Upper lobe of left lung (tissue), 6 donors: ENCODE measurements around the gene RNF208. TPM values are rescaled to one million over a fixed set of nuclear protein-coding genes. Genes with fewer than 3 reads are reported as not detected.

Experiments
- ATAC-seq, 2 donors: fragments of 200-7000 bp; cut with Tn5 transposase; one replicate each; pipeline ENCODE4 v1.9.1; 2022; ENCODE audit warnings: mild to moderate bottlenecking in 2 of 2, moderate library complexity in 2 of 2; ENCODE audit not compliant: low FRiP score in 2 of 2
- DNase-seq, 2 donors: peaks; one replicate each; pipeline ENCODE4 v3.0.0-alpha.2; 2019 to 2020
- H3K27ac ChIP-seq, 4 donors: fragments of 200-600 bp; sonication (generic); one replicate each; pipeline ENCODE4 v1.5.1; 2016 to 2019
- H3K27me3 ChIP-seq, 4 donors: fragments of 200-600 bp; sonication (generic); one replicate each; pipeline ENCODE4 v1.5.1; 2017 to 2019
- H3K36me3 ChIP-seq, 4 donors: fragments of 200-600 bp; sonication (generic); one replicate each; pipeline ENCODE4 v1.5.1; 2016 to 2019
- H3K4me1 ChIP-seq, 4 donors: fragments of 200-600 bp; sonication (generic); one replicate each; pipeline ENCODE4 v1.5.1; 2018 to 2019
- H3K4me3 ChIP-seq, 4 donors: fragments of 200-600 bp; sonication (generic); one replicate each; pipeline ENCODE4 v1.5.1; 2017 to 2019; ENCODE audit warnings: mild to moderate bottlenecking in 2 of 4, moderate library complexity in 1 of 4
- H3K9me3 ChIP-seq, 4 donors: fragments of 200-600 bp; sonication (generic); one replicate each; pipeline ENCODE4 v1.5.1; 2018 to 2019
- CTCF ChIP-seq, 6 experiments: fragments of 450-650 bp in 4 of 6; fragments of 200-600 bp in 2 of 6; sonication (generic) in 2 of 6; IDR thresholded peaks; one replicate each; pipeline ENCODE4 v1.5.1; 2016 to 2019; ENCODE audit warnings: antibody characterized with exemption in 6 of 6
- EP300 ChIP-seq, 4 donors: sonication (generic); formaldehyde crosslinking; IDR thresholded peaks; one replicate each; pipeline ENCODE4 v1.5.1; 2017; ENCODE audit warnings: antibody characterized with exemption in 4 of 4, control low read depth in 2 of 4
- POLR2A ChIP-seq, 4 donors: fragments of 450-650 bp; IDR thresholded peaks; one replicate each; pipeline ENCODE4 v1.5.1; 2016 to 2017; ENCODE audit warnings: antibody characterized with exemption in 4 of 4, mild to moderate bottlenecking in 2 of 4
- POLR2AphosphoS5 ChIP-seq, 2 donors: sonication (generic); formaldehyde crosslinking; IDR thresholded peaks; one replicate each; pipeline ENCODE4 v1.5.1; 2017; ENCODE audit warnings: antibody characterized with exemption in 2 of 2
- WGBS, 2 donors: methylation state at CpG; one replicate each; pipeline ENCODE4 v1.1.5; 2017 to 2018; 5-methylcytosine and 5-hydroxymethylcytosine counted together
- total RNA-seq, 6 donors: library from RNA; depleted of rRNA in 4 of 6; stranded (reverse); fragments of >200 nt in 4 of 6; gene quantifications; one replicate each; pipeline versions ENCODE4 v1.1.0 to v1.2.1, GENCODE V29; 2016 to 2021
- donor health status: DM: no; HTN: no; CAD: no; lungs with moderate emphysema.
- donor health status: DM: no; HTN: yes; CAD: no; lungs with severe emphysema.

The RNF208 gene
- total RNA-seq, 6 donors from 2014 or later, result 2.3 to 12.6 (median 4.5) TPM

GRCh38 chr9:137254624-137255447, 32.8 kb upstream of the RNF208 start, which contains the start of gene NELFB:
Gene NELFB (plus strand): TSS chr9:137255327.
- H3K9me3 ChIP-seq, result no peaks in the 10 kb centered on the region
- peaks cover 2 to 27% (median 18%) of the 10 kb centered on the region in 4 donors for H3K36me3 ChIP-seq
- peak; percentile 89 to 96 for ATAC-seq
- DNase-seq, result peak; percentile 94 to 100
- H3K27ac ChIP-seq, result peak within 1 kb of the TSS; percentile 76 to 92 (median 84)
- H3K4me1 ChIP-seq, result peaks cover 23 to 30% (median 25%) of the 10 kb centered on the region in 4 donors
- TF ChIP-seq POLR2A (IDR thresholded peaks at IDR 0.05), result peak in 1 of 4 donors; percentile 77
- TF ChIP-seq EP300 (IDR thresholded peaks at IDR 0.05), result no peak
- peak; percentile 33 to 67 for TF ChIP-seq POLR2AphosphoS5 (IDR thresholded peaks at IDR 0.05)
- TF ChIP-seq CTCF (IDR thresholded peaks at IDR 0.05), result peak in 4 of 6 experiments; percentile 5 to 54 (median 11)
- no peaks in the 10 kb centered on the region for H3K27me3 ChIP-seq
- 5 to 15% methylated on average over 8 to 31 of the region's 105 CpGs for WGBS, 2 donors
- H3K4me3 ChIP-seq, result peak within 1 kb of the TSS; percentile 99 to 100 (median 100)

- H3K27ac ChIP-seq, result peak overlapping the region; percentile 57 to 92 (median 80)
- 53 to 68% methylated on average over 6 to 21 of the region's 21 CpGs for WGBS, 2 donors
- peaks cover 23 to 30% (median 25%) of the 10 kb centered on the region in 4 donors for H3K4me1 ChIP-seq
- ATAC-seq (no peak), DNase-seq (peak in 1 of 2 donors; percentile 71)
- no peaks in the 10 kb centered on the region for H3K27me3 ChIP-seq
- no peaks in the 10 kb centered on the region for H3K9me3 ChIP-seq
- peak overlapping the region; percentile 64 to 100 (median 100) for H3K4me3 ChIP-seq
- no peak for TF ChIP-seq POLR2A (IDR thresholded peaks at IDR 0.05)
- TF ChIP-seq CTCF (IDR thresholded peaks at IDR 0.05), result no peak
- no peak for TF ChIP-seq POLR2AphosphoS5 (IDR thresholded peaks at IDR 0.05)
- TF ChIP-seq EP300 (IDR thresholded peaks at IDR 0.05), result no peak
- peaks cover 2 to 23% (median 15%) of the 10 kb centered on the region in 4 donors for H3K36me3 ChIP-seq
Measured at GRCh38 chr9:137253717-137254623, 31.9 kb upstream of the RNF208 start.

- 91 to 98% methylated on average over 17 to 33 of the region's 35 CpGs for WGBS, 2 donors
- Histone ChIP-seq H3K27ac (no peak overlapping the region), H3K36me3 (peaks cover 0 to 14% (median 9%) of the 10 kb centered on the region in 4 donors), H3K4me3 (no peak overlapping the region), H3K9me3 (no peaks in the 10 kb centered on the region), H3K27me3 (no peaks in the 10 kb centered on the region), H3K4me1 (peaks cover 23 to 34% (median 25%) of the 10 kb centered on the region in 4 donors)
- TF ChIP-seq POLR2AphosphoS5 (IDR thresholded peaks at IDR 0.05) (no peak), EP300 (IDR thresholded peaks at IDR 0.05) (no peak), POLR2A (IDR thresholded peaks at IDR 0.05) (no peak), CTCF (IDR thresholded peaks at IDR 0.05) (no peak)
- peak in 1 of 2 donors; percentile 80 for DNase-seq
- ATAC-seq, result no peak
Measured at GRCh38 chr9:137252555-137253506, 30.8 kb upstream of the RNF208 start.
